Breast epithelium (tissue), 4 donors: ENCODE measurements around the gene PPM1H. TPM values are rescaled to one million over a fixed set of nuclear protein-coding genes. Genes with fewer than 3 reads are reported as not detected.

Source experiments
- DNase-seq, 2 donors: peaks; one replicate each; pipeline ENCODE4 v3.0.0-alpha.2; 2019; ENCODE audit warnings: low spot score in 2 of 2
- H3K27ac ChIP-seq, 2 donors: fragments of 200-600 bp; sonication (generic) in 1 of 2; one replicate each; pipeline ENCODE4 v1.5.1; 2016 to 2019; ENCODE audit warnings: mild to moderate bottlenecking in 1 of 2
- H3K27me3 ChIP-seq, 2 donors: fragments of 200-600 bp; sonication (generic) in 1 of 2; one replicate each; pipeline versions ENCODE4 v1.5.1 to v1.6.0; 2017 to 2019; ENCODE audit warnings: control low read depth in 1 of 2, mild to moderate bottlenecking in 1 of 2
- H3K36me3 ChIP-seq: fragments of 200-600 bp; one replicate; pipeline ENCODE4 v1.5.1; 2019
- H3K4me1 ChIP-seq, 2 donors: fragments of 200-600 bp; sonication (generic); one replicate each; pipeline ENCODE4 v1.5.1; 2016 to 2019; ENCODE audit warnings: control low read depth in 1 of 2
- H3K4me3 ChIP-seq, 3 donors: fragments of 200-600 bp; sonication (generic); 1 replicate in 2 of 3; 2 replicates in 1 of 3; pipeline ENCODE4 v1.5.1; 2016 to 2019; ENCODE audit warnings: mild to moderate bottlenecking in 3 of 3, moderate library complexity in 2 of 3
- H3K9me3 ChIP-seq, 2 donors: fragments of 200-600 bp; sonication (generic) in 1 of 2; one replicate each; pipeline ENCODE4 v1.5.1; 2016 to 2019; ENCODE audit warnings: control low read depth in 1 of 2
- POLR2A ChIP-seq: fragments of 450-650 bp; IDR thresholded peaks from one replicate; pipeline ENCODE4 v1.6.1; 2016; ENCODE audit warnings: antibody characterized with exemption, mild to moderate bottlenecking, moderate library complexity
- POLR2AphosphoS5 ChIP-seq, 3 donors: sonication (generic); formaldehyde crosslinking; IDR thresholded peaks; one replicate each; pipeline ENCODE4 v1.6.1; 2017; ENCODE audit warnings: antibody characterized with exemption in 3 of 3
- intact Hi-C: fragments of 100-400 bp; cut with DNase I; formaldehyde crosslinking; loops from one replicate; pipeline ENCODE4 v1.15.1; 2023; ENCODE audit warnings: low total_unique reads
- total RNA-seq, 3 donors: library from RNA; depleted of rRNA; stranded (reverse); fragments of >200 nt; gene quantifications; one replicate each; pipeline ENCODE4 v1.1.0, GENCODE V29; 2016
- TF ChIP-seq, protein P1 (sequence below), 3 donors: fragments of 450-650 bp; IDR thresholded peaks; one replicate each; pipeline ENCODE4 v1.5.1; 2016 to 2017; ENCODE audit warnings: antibody characterized with exemption in 3 of 3, mild to moderate bottlenecking in 3 of 3, moderate library complexity in 3 of 3

The PPM1H gene
- total RNA-seq, 3 donors from 2014 or later: 2.2 to 15.4 (median 13.5) TPM

DNA sequence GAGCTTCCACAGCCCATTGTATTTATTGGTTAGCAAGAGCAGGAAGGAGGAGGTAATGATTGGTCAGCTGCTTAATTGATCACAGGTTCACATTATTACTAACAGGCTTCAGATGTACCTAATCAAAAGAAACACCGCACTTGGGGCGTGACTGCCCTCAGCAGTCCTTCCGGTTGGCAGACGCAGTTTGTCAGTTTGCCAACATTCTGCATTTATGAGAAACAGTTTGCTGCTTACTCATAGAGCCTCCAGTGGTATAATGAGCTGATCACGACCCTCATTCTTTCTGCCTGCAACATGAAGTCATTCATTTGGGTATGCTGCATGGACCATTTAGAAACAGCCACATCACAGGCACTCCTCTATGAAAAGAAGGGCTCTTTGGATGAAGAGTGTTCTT is 42.5 kb upstream of the PPM1H start:
- H3K4me3 ChIP-seq: no peak overlapping the region
- TF ChIP-seq POLR2A (no peak), POLR2AphosphoS5 (IDR thresholded peaks at IDR 0.05) (no peak)
- TF ChIP-seq, protein P1, sequence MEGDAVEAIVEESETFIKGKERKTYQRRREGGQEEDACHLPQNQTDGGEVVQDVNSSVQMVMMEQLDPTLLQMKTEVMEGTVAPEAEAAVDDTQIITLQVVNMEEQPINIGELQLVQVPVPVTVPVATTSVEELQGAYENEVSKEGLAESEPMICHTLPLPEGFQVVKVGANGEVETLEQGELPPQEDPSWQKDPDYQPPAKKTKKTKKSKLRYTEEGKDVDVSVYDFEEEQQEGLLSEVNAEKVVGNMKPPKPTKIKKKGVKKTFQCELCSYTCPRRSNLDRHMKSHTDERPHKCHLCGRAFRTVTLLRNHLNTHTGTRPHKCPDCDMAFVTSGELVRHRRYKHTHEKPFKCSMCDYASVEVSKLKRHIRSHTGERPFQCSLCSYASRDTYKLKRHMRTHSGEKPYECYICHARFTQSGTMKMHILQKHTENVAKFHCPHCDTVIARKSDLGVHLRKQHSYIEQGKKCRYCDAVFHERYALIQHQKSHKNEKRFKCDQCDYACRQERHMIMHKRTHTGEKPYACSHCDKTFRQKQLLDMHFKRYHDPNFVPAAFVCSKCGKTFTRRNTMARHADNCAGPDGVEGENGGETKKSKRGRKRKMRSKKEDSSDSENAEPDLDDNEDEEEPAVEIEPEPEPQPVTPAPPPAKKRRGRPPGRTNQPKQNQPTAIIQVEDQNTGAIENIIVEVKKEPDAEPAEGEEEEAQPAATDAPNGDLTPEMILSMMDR (IDR thresholded peaks at IDR 0.05): no peak
- no peak overlapping the region for H3K27ac ChIP-seq
- H3K27me3 ChIP-seq: no peaks in the 10 kb centered on the region
- H3K4me1 ChIP-seq: no peaks in the 10 kb centered on the region
- H3K36me3 ChIP-seq: no peaks in the 10 kb centered on the region
- intact Hi-C loops: no loop called here
- no peak for DNase-seq
- no peaks in the 10 kb centered on the region for H3K9me3 ChIP-seq

DNA sequence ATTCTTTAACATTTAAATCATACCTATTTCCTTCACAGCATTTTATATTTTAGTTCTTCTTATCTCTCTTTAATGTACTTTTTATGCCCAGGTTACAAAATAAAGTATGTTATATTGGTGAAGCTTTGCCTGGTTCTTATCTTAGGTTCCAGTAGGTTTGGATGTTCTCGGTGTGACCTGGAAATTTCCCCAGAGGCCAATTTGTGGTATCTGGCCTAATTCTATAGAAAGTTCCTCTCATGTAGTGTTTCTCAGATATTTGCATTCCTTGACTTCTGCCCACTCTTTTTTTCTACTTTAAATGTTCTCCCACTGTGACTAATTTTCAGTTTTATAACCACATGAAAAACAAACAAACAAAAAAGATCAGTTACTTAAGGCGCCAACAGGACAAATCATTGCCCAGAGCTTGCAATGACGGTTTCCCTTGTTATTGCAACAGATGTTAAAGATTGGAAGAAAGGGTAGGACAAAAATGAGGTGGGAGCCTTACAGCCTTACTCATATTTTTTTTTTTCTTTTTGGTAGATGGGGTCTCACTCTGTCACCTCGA is 41.2 kb upstream of the PPM1H start:
- H3K27ac ChIP-seq: no peak overlapping the region
- no peaks in the 10 kb centered on the region for H3K36me3 ChIP-seq
- H3K4me1 ChIP-seq: no peaks in the 10 kb centered on the region
- no peaks in the 10 kb centered on the region for H3K27me3 ChIP-seq
- DNase-seq: no peak
- TF ChIP-seq POLR2A: no peak
- TF ChIP-seq, protein P1 (IDR thresholded peaks at IDR 0.05): no peak
- no peak for TF ChIP-seq POLR2AphosphoS5 (IDR thresholded peaks at IDR 0.05)
- intact Hi-C loops: no loop called here
- H3K9me3 ChIP-seq: no peaks in the 10 kb centered on the region
- H3K4me3 ChIP-seq: no peak overlapping the region

DNA sequence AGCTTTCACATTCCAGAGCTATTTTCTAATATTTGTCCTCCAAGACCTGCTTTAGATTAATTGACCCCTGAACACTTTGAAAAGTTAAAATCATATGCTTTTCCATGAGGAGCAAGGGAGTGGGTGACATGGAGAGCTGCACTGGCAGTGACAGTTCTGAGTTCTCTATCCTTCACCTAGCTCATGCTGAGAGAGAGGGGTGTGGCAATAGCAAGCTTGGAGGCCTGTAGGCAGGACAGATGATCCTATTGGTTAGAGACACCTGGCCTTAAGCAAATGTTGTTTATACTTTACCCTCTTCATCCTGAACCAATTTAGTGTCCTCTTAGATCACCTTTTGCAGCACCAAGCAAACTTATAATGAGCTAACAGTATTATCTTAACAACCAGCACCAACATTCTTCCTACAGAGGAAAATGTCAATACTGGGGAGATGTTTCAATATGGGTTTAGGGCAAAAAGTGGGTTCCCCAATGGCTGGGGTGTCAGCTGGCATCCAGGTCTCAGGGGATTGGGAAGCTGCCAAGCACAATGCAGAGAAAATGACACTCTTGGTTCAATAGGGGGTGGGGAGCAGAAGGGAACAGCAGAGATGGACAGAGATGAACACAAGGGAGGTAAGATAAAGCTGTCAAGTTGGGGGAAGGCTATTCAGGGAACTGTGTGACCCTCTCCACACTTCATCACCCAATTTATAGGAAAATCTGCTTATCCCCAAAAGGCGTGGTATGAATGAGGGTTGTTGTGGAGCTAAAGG is 37.0 kb upstream of the PPM1H start:
- Histone ChIP-seq H3K4me1 (no peaks in the 10 kb centered on the region), H3K9me3 (no peaks in the 10 kb centered on the region), H3K4me3 (no peak overlapping the region), H3K27ac (no peak overlapping the region), H3K27me3 (no peaks in the 10 kb centered on the region), H3K36me3 (no peaks in the 10 kb centered on the region)
- DNase-seq: no peak
- intact Hi-C loops: no loop called here
- TF ChIP-seq POLR2A (no peak), POLR2AphosphoS5 (IDR thresholded peaks at IDR 0.05) (no peak)
- TF ChIP-seq, protein P1 (IDR thresholded peaks at IDR 0.05): no peak

DNA sequence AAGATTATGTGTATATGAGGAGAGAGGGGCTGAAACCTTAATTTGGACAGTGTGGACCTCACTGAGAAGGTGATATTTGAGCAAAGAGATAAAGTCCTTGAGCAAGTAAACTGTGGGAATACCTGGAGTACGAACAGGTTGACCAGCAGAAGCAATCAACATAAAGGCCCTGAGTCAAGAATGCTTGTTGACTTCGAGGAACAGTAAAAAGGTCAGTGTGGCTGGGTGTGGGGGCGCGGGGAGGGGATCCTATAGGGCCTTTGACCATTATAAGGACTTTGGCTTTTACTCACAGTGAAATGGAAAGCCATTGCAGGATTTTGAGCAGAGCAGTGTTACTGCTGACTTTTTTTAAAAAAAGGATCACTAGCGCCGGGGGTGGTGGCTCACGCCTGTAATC is 34.7 kb upstream of the PPM1H start:
- DNase-seq: no peak
- H3K36me3 ChIP-seq: no peaks in the 10 kb centered on the region
- no peak overlapping the region for H3K4me3 ChIP-seq
- H3K4me1 ChIP-seq: no peaks in the 10 kb centered on the region
- no peaks in the 10 kb centered on the region for H3K27me3 ChIP-seq
- no peak overlapping the region for H3K27ac ChIP-seq
- TF ChIP-seq POLR2A (no peak), POLR2AphosphoS5 (IDR thresholded peaks at IDR 0.05) (no peak)
- TF ChIP-seq, protein P1 (IDR thresholded peaks at IDR 0.05): no peak
- no peaks in the 10 kb centered on the region for H3K9me3 ChIP-seq
- intact Hi-C loops: no loop called here

DNA sequence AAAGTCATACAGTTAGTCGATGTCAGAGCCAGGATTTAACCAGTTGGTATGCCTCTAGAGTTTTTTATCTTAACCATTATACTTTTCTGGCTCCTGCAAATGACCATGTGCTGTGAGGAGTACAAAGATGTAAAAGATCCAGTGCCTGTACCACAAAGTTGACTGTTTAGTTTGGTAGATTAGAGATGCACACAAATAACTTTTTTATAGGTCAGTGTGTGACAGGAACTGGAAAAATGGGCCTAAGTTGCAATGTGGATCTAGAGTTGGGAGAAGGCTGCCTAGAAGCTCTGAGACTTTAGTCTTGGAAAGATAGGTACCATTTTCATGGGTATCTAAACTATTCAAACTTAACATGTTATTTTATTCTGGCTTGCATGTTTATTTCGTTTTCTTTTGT is 32.8 kb upstream of the PPM1H start:
- Histone ChIP-seq H3K9me3 (no peaks in the 10 kb centered on the region), H3K27me3 (no peaks in the 10 kb centered on the region), H3K27ac (no peak overlapping the region), H3K4me3 (no peak overlapping the region), H3K4me1 (no peaks in the 10 kb centered on the region), H3K36me3 (no peaks in the 10 kb centered on the region)
- DNase-seq: no peak
- TF ChIP-seq, protein P1 (IDR thresholded peaks at IDR 0.05): no peak
- TF ChIP-seq POLR2AphosphoS5 (IDR thresholded peaks at IDR 0.05) (no peak), POLR2A (no peak)
- intact Hi-C loops: no loop called here
